Measurements from ENCODE around the gene PINLYP.

DNA sequence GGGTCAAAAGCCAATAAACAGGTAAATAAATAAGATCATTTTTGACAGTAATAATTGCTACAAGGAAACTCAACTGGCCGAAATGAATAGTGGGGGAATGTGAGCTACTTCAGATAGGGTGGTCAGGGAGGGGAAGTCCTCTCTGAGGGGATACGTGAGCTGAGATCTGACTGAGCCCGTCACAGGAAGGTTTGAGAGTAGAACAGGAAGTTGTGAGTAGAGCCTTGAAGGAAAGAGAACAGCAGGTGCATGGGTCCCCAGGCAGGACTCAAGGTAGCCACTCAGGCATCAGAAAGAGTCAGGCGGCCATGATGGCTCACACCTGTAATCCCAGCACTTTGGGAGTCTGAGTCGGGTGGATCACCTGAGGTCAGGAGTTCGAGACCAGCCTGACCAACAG lies 14.1 kb downstream of the PINLYP start:
- TF ChIP-seq, protein P1, sequence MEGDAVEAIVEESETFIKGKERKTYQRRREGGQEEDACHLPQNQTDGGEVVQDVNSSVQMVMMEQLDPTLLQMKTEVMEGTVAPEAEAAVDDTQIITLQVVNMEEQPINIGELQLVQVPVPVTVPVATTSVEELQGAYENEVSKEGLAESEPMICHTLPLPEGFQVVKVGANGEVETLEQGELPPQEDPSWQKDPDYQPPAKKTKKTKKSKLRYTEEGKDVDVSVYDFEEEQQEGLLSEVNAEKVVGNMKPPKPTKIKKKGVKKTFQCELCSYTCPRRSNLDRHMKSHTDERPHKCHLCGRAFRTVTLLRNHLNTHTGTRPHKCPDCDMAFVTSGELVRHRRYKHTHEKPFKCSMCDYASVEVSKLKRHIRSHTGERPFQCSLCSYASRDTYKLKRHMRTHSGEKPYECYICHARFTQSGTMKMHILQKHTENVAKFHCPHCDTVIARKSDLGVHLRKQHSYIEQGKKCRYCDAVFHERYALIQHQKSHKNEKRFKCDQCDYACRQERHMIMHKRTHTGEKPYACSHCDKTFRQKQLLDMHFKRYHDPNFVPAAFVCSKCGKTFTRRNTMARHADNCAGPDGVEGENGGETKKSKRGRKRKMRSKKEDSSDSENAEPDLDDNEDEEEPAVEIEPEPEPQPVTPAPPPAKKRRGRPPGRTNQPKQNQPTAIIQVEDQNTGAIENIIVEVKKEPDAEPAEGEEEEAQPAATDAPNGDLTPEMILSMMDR (conservative IDR thresholded peaks at IDR 0.05 in 1 of 2, IDR thresholded peaks at IDR 0.05 in 1 of 2; ENCODE audit: extremely low read depth in 1 of 2, insufficient read depth in 1 of 2, low read depth in 1 of 2, low read length in 2 of 2): no peak
- TF ChIP-seq EZH2 (IDR thresholded peaks at IDR 0.05; ENCODE audit: borderline replicate concordance, low read length): no peak

Data from mammary epithelial cell (primary cell).